ENCODE measurements around the gene EGFR.

DNA sequence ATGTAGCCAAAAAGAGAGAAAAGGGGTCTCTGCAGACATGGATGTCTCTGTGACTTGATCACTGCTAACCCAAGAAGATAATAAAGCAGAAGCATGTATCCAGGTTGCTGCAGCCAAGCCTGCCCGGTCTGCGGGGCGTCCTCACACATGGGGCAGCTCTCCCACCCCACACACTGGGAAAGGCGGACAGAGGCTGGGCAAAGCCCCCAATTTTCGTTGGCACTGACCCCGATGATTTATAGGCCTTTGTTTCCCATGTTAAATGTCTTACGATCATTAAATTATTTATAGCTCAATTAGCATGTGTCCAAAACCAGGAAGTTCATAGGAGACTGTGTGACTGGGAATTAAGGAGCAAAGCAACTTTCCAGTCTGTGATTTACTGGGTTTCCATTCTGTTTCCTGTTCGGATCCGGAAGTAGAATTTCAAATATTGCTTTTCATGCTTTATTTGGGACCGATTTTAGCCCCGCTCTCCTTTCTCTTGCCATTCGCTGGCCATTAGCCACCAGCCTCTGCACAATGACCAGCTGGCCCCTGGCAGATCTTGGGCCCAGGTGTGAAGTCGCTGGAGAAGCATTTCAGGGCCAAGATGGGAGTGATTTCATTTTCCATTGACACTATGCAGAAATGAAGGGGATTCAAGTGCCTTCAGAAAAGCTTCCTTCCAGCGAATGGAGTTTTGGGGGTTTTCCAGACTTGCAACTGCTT is 91.6 kb downstream of the EGFR start:
- TF ChIP-seq EZH2 (IDR thresholded peaks at IDR 0.05; ENCODE audit: borderline replicate concordance, insufficient read depth, low read length, poor library complexity, severe bottlenecking) (no peak), EP300 (conservative IDR thresholded peaks at IDR 0.05; ENCODE audit: poor library complexity, severe bottlenecking) (no peak)
- TF ChIP-seq, protein P1, sequence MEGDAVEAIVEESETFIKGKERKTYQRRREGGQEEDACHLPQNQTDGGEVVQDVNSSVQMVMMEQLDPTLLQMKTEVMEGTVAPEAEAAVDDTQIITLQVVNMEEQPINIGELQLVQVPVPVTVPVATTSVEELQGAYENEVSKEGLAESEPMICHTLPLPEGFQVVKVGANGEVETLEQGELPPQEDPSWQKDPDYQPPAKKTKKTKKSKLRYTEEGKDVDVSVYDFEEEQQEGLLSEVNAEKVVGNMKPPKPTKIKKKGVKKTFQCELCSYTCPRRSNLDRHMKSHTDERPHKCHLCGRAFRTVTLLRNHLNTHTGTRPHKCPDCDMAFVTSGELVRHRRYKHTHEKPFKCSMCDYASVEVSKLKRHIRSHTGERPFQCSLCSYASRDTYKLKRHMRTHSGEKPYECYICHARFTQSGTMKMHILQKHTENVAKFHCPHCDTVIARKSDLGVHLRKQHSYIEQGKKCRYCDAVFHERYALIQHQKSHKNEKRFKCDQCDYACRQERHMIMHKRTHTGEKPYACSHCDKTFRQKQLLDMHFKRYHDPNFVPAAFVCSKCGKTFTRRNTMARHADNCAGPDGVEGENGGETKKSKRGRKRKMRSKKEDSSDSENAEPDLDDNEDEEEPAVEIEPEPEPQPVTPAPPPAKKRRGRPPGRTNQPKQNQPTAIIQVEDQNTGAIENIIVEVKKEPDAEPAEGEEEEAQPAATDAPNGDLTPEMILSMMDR (IDR thresholded peaks at IDR 0.05; ENCODE audit: poor library complexity, severe bottlenecking): no peak

All from neural cell (in vitro differentiated cells).